HG03432 (cell line): ENCODE data around the gene HDGFL3.
"Not testable (repeated sequence)": the region's sequence is repeated elsewhere in the genome, so short reads cannot be mapped to it uniquely, and the experiment has no call there.

Experiments
- ATAC-seq: cut with Tn5 transposase; IDR thresholded peaks from one replicate; pipeline ENCODE4 v1.9.1; 2021; ENCODE audit warnings: mild to moderate bottlenecking, moderate library complexity; ENCODE audit not compliant: unreplicated experiment

HDGFL3 gene

GRCh38 chr15:83207660-83208366 lies at the start of gene HDGFL3:
HDGFL3 (minus strand) TSS chr15:83207823; CDS start chr15:83207414, 409 bp downstream.
- peak; percentile 55 for ATAC-seq

GRCh38 chr15:83250781-83251180 lies 43.2 kb upstream of the HDGFL3 start:
- no peak for ATAC-seq

GRCh38 chr15:83249030-83249343 lies 41.4 kb upstream of the HDGFL3 start:
- ATAC-seq = no peak

- ATAC-seq = no peak
These were observed 40.8 kb upstream of the HDGFL3 start for GRCh38 chr15:83248151-83249029.

GRCh38 chr15:83243634-83244033 lies 36.0 kb upstream of the HDGFL3 start:
- no peak for ATAC-seq

- ATAC-seq = no peak
These were observed 22.6 kb upstream of the HDGFL3 start for GRCh38 chr15:83230242-83230641.

- ATAC-seq = no peak
These were observed 17.8 kb upstream of the HDGFL3 start for GRCh38 chr15:83225449-83225848.

- not testable (repeated sequence) for ATAC-seq
These were observed 14.2 kb upstream of the HDGFL3 start for GRCh38 chr15:83221781-83222180.

- ATAC-seq = no peak
These were observed 11.4 kb upstream of the HDGFL3 start for GRCh38 chr15:83219026-83219425.

- ATAC-seq = no peak
These were observed 7.7 kb upstream of the HDGFL3 start for GRCh38 chr15:83215306-83215705.

- no peak for ATAC-seq
These were observed 3.0 kb upstream of the HDGFL3 start for GRCh38 chr15:83210619-83211018.

GRCh38 chr15:83209333-83209732 lies 1.7 kb upstream of the HDGFL3 start:
- ATAC-seq = no peak

- no peak for ATAC-seq
These were observed 691 bp upstream of the HDGFL3 start for GRCh38 chr15:83208367-83208661.

- peak; percentile 31 for ATAC-seq
These were observed 489 bp downstream of the HDGFL3 start for GRCh38 chr15:83207009-83207659.

GRCh38 chr15:83206526-83207008 lies 1.1 kb downstream of the HDGFL3 start:
- ATAC-seq = peak; percentile 6

- no peak for ATAC-seq
These were observed 1.8 kb downstream of the HDGFL3 start for GRCh38 chr15:83205725-83206324.

- ATAC-seq = no peak
These were observed 2.9 kb downstream of the HDGFL3 start for GRCh38 chr15:83204697-83205096.

GRCh38 chr15:83203543-83203942 lies 4.1 kb downstream of the HDGFL3 start:
- no peak for ATAC-seq

- peak; percentile 21 for ATAC-seq
These were observed 7.0 kb downstream of the HDGFL3 start for GRCh38 chr15:83200589-83200988.

- ATAC-seq = peak; percentile 52
These were observed 7.5 kb downstream of the HDGFL3 start for GRCh38 chr15:83200162-83200561.

- ATAC-seq = peak; percentile 78
These were observed 8.3 kb downstream of the HDGFL3 start for GRCh38 chr15:83199288-83199687.
